ENCODE measurements around the gene DYDC2. TPM values are rescaled to one million over a fixed set of nuclear protein-coding genes. Genes with fewer than 3 reads are reported as not detected.
A peak's percentile ranks its signal among the peaks of the same experiment; 100 is the strongest.

DYDC2 gene
- total RNA-seq = not detected in 2 replicates

- Mint-ChIP-seq H3K27ac (no peak within 1 kb of the TSS), H3K4me3 (peak within 1 kb of the TSS; percentile 50), H3K9me3 (no peaks in the 10 kb centered on the region), H3K27me3 (ENCODE audit: insufficient read depth) (peaks cover 50% of the 10 kb centered on the region), H3K4me1 (ENCODE audit: low read depth) (peaks cover 5% of the 10 kb centered on the region), H3K36me3 (ENCODE audit: low read depth) (no peaks in the 10 kb centered on the region)
- intact Hi-C loops (cut with micrococcal nuclease) = no loop called here
- DNase-seq (ENCODE audit: low spot score) = peak; percentile 28
Measured at GRCh38 chr10:80356563-80356988, at the start of gene DYDC2, which contains the start of gene DYDC1. DYDC2 (plus strand) TSS chr10:80356781; CDS start chr10:80362444, 5,663 bp downstream. DYDC1 (minus strand) TSS chr10:80356755; CDS start chr10:80352601, 4,154 bp downstream.

- intact Hi-C loops (cut with micrococcal nuclease) = no loop called here
- peaks cover 7% of the 10 kb centered on the region for H3K27me3 Mint-ChIP-seq (ENCODE audit: insufficient read depth)
- H3K27ac Mint-ChIP-seq = no peak overlapping the region
- no peaks in the 10 kb centered on the region for H3K36me3 Mint-ChIP-seq (ENCODE audit: low read depth)
- H3K9me3 Mint-ChIP-seq = no peaks in the 10 kb centered on the region
- DNase-seq (ENCODE audit: low spot score) = no peak
- H3K4me3 Mint-ChIP-seq = no peak overlapping the region
- no peaks in the 10 kb centered on the region for H3K4me1 Mint-ChIP-seq (ENCODE audit: low read depth)
Measured at GRCh38 chr10:80313523-80313922, 43.1 kb upstream of the DYDC2 start.

- peaks cover 9% of the 10 kb centered on the region for H3K27me3 Mint-ChIP-seq (ENCODE audit: insufficient read depth)
- DNase-seq (ENCODE audit: low spot score) = no peak
- no peak overlapping the region for H3K27ac Mint-ChIP-seq
- no peaks in the 10 kb centered on the region for H3K9me3 Mint-ChIP-seq
- H3K4me3 Mint-ChIP-seq = no peak overlapping the region
- intact Hi-C loops (cut with micrococcal nuclease) = no loop called here
- H3K36me3 Mint-ChIP-seq (ENCODE audit: low read depth) = no peaks in the 10 kb centered on the region
- H3K4me1 Mint-ChIP-seq (ENCODE audit: low read depth) = no peaks in the 10 kb centered on the region
Measured at GRCh38 chr10:80315391-80315790, 41.2 kb upstream of the DYDC2 start.

- DNase-seq (ENCODE audit: low spot score) = no peak
- H3K36me3 Mint-ChIP-seq (ENCODE audit: low read depth) = no peaks in the 10 kb centered on the region
- intact Hi-C loops (cut with micrococcal nuclease) = no loop called here
- no peak overlapping the region for H3K4me3 Mint-ChIP-seq
- H3K27me3 Mint-ChIP-seq (ENCODE audit: insufficient read depth) = peaks cover 6% of the 10 kb centered on the region
- H3K27ac Mint-ChIP-seq = no peak overlapping the region
- no peaks in the 10 kb centered on the region for H3K9me3 Mint-ChIP-seq
- H3K4me1 Mint-ChIP-seq (ENCODE audit: low read depth) = no peaks in the 10 kb centered on the region
Measured at GRCh38 chr10:80318742-80319141, 37.8 kb upstream of the DYDC2 start.

GRCh38 chr10:80319318-80319717 is 37.3 kb upstream of the DYDC2 start:
- Mint-ChIP-seq H3K4me3 (no peak overlapping the region), H3K36me3 (ENCODE audit: low read depth) (no peaks in the 10 kb centered on the region), H3K4me1 (ENCODE audit: low read depth) (no peaks in the 10 kb centered on the region), H3K27ac (no peak overlapping the region), H3K9me3 (no peaks in the 10 kb centered on the region), H3K27me3 (ENCODE audit: insufficient read depth) (peaks cover 6% of the 10 kb centered on the region)
- no peak for DNase-seq (ENCODE audit: low spot score)
- intact Hi-C loops (cut with micrococcal nuclease) = no loop called here

GRCh38 chr10:80319725-80320290 is 36.8 kb upstream of the DYDC2 start:
- no peak for DNase-seq (ENCODE audit: low spot score)

GRCh38 chr10:80320377-80320776 is 36.2 kb upstream of the DYDC2 start:
- Mint-ChIP-seq H3K9me3 (no peaks in the 10 kb centered on the region), H3K4me1 (ENCODE audit: low read depth) (no peaks in the 10 kb centered on the region), H3K36me3 (ENCODE audit: low read depth) (no peaks in the 10 kb centered on the region), H3K4me3 (no peak overlapping the region), H3K27ac (no peak overlapping the region), H3K27me3 (ENCODE audit: insufficient read depth) (peaks cover 6% of the 10 kb centered on the region)
- intact Hi-C loops (cut with micrococcal nuclease) = no loop called here
- no peak for DNase-seq (ENCODE audit: low spot score)

More at GRCh38 chr10:80319725-80320290, 36.8 kb upstream of the DYDC2 start:
- Mint-ChIP-seq H3K4me3 (no peak overlapping the region), H3K27me3 (ENCODE audit: insufficient read depth) (peaks cover 6% of the 10 kb centered on the region), H3K4me1 (ENCODE audit: low read depth) (no peaks in the 10 kb centered on the region), H3K9me3 (no peaks in the 10 kb centered on the region), H3K27ac (no peak overlapping the region), H3K36me3 (ENCODE audit: low read depth) (no peaks in the 10 kb centered on the region)
- intact Hi-C loops (cut with micrococcal nuclease) = no loop called here

GRCh38 chr10:80321183-80321582 is 35.4 kb upstream of the DYDC2 start:
- no peak overlapping the region for H3K4me3 Mint-ChIP-seq
- no peaks in the 10 kb centered on the region for H3K36me3 Mint-ChIP-seq (ENCODE audit: low read depth)
- H3K27ac Mint-ChIP-seq = no peak overlapping the region
- no peaks in the 10 kb centered on the region for H3K4me1 Mint-ChIP-seq (ENCODE audit: low read depth)
- no peaks in the 10 kb centered on the region for H3K9me3 Mint-ChIP-seq
- intact Hi-C loops (cut with micrococcal nuclease) = no loop called here
- H3K27me3 Mint-ChIP-seq (ENCODE audit: insufficient read depth) = peaks cover 6% of the 10 kb centered on the region
- DNase-seq (ENCODE audit: low spot score) = no peak

GRCh38 chr10:80322158-80322557 is 34.4 kb upstream of the DYDC2 start:
- intact Hi-C loops (cut with micrococcal nuclease) = no loop called here
- H3K9me3 Mint-ChIP-seq = no peaks in the 10 kb centered on the region
- no peaks in the 10 kb centered on the region for H3K36me3 Mint-ChIP-seq (ENCODE audit: low read depth)
- no peak overlapping the region for H3K27ac Mint-ChIP-seq
- no peak overlapping the region for H3K4me3 Mint-ChIP-seq
- no peak for DNase-seq (ENCODE audit: low spot score)
- H3K27me3 Mint-ChIP-seq (ENCODE audit: insufficient read depth) = peaks cover 6% of the 10 kb centered on the region
- no peaks in the 10 kb centered on the region for H3K4me1 Mint-ChIP-seq (ENCODE audit: low read depth)

- H3K9me3 Mint-ChIP-seq = no peaks in the 10 kb centered on the region
- intact Hi-C loops (cut with micrococcal nuclease) = no loop called here
- H3K27me3 Mint-ChIP-seq (ENCODE audit: insufficient read depth) = peaks cover 6% of the 10 kb centered on the region
- H3K4me1 Mint-ChIP-seq (ENCODE audit: low read depth) = no peaks in the 10 kb centered on the region
- no peaks in the 10 kb centered on the region for H3K36me3 Mint-ChIP-seq (ENCODE audit: low read depth)
- H3K4me3 Mint-ChIP-seq = no peak overlapping the region
- no peak overlapping the region for H3K27ac Mint-ChIP-seq
- no peak for DNase-seq (ENCODE audit: low spot score)
Measured at GRCh38 chr10:80322711-80323110, 33.9 kb upstream of the DYDC2 start.

- Mint-ChIP-seq H3K36me3 (ENCODE audit: low read depth) (no peaks in the 10 kb centered on the region), H3K4me3 (no peak overlapping the region), H3K4me1 (ENCODE audit: low read depth) (no peaks in the 10 kb centered on the region), H3K27ac (no peak overlapping the region), H3K27me3 (ENCODE audit: insufficient read depth) (peaks cover 2% of the 10 kb centered on the region), H3K9me3 (no peaks in the 10 kb centered on the region)
- intact Hi-C loops (cut with micrococcal nuclease) = no loop called here
- DNase-seq (ENCODE audit: low spot score) = no peak
Measured at GRCh38 chr10:80323311-80323710, 33.3 kb upstream of the DYDC2 start.

GRCh38 chr10:80324086-80324485 is 32.5 kb upstream of the DYDC2 start:
- H3K27ac Mint-ChIP-seq = no peak overlapping the region
- H3K4me1 Mint-ChIP-seq (ENCODE audit: low read depth) = no peaks in the 10 kb centered on the region
- intact Hi-C loops (cut with micrococcal nuclease) = no loop called here
- no peaks in the 10 kb centered on the region for H3K36me3 Mint-ChIP-seq (ENCODE audit: low read depth)
- no peak for DNase-seq (ENCODE audit: low spot score)
- H3K4me3 Mint-ChIP-seq = no peak overlapping the region
- H3K9me3 Mint-ChIP-seq = no peaks in the 10 kb centered on the region
- H3K27me3 Mint-ChIP-seq (ENCODE audit: insufficient read depth) = peaks cover 2% of the 10 kb centered on the region

GRCh38 chr10:80324891-80325364 is 31.7 kb upstream of the DYDC2 start:
- no peaks in the 10 kb centered on the region for H3K9me3 Mint-ChIP-seq
- H3K4me3 Mint-ChIP-seq = no peak overlapping the region
- intact Hi-C loops (cut with micrococcal nuclease) = no loop called here
- H3K27me3 Mint-ChIP-seq (ENCODE audit: insufficient read depth) = peaks cover 2% of the 10 kb centered on the region
- H3K27ac Mint-ChIP-seq = no peak overlapping the region
- no peak for DNase-seq (ENCODE audit: low spot score)
- H3K36me3 Mint-ChIP-seq (ENCODE audit: low read depth) = no peaks in the 10 kb centered on the region
- H3K4me1 Mint-ChIP-seq (ENCODE audit: low read depth) = no peaks in the 10 kb centered on the region

GRCh38 chr10:80333983-80334382 is 22.6 kb upstream of the DYDC2 start:
- DNase-seq (ENCODE audit: low spot score) = no peak
- intact Hi-C loops (cut with micrococcal nuclease) = no loop called here
- no peaks in the 10 kb centered on the region for H3K36me3 Mint-ChIP-seq (ENCODE audit: low read depth)
- H3K4me1 Mint-ChIP-seq (ENCODE audit: low read depth) = no peaks in the 10 kb centered on the region
- H3K4me3 Mint-ChIP-seq = no peak overlapping the region
- H3K27ac Mint-ChIP-seq = no peak overlapping the region
- no peaks in the 10 kb centered on the region for H3K9me3 Mint-ChIP-seq
- H3K27me3 Mint-ChIP-seq (ENCODE audit: insufficient read depth) = peaks cover 7% of the 10 kb centered on the region

Measured in activated T-helper 1 cell treated with anti-CD3 and anti-CD28 coated beads, Interleukin-12 subunit alpha, Interleukin-12 subunit beta, Interleukin-2, Interleukin-4 antibody, amounts not matched to agents 30 ng/mL and 10 ng/mL and 1 ng/mL, durations not matched to agents 14 hours and 24 hours and 36 hours (primary cell).